BE2C (cell line): Measurements from ENCODE around the gene AGPAT3.
A peak's percentile ranks its signal among the peaks of the same experiment; 100 is the strongest.

Source experiments
- DNase-seq: peaks from one replicate; pipeline ENCODE4 v3.0.0-alpha.2; 2020
- H3K27me3 ChIP-seq: fragments of 250-450 bp; sonication (Bioruptor Pico); 2 replicates; pipeline ENCODE4 v1.5.1; 2020; ENCODE audit warnings: mild to moderate bottlenecking
- H3K36me3 ChIP-seq: fragments of 250-450 bp; sonication (Bioruptor Pico); 2 replicates; pipeline ENCODE4 v1.5.1; 2020; ENCODE audit warnings: mild to moderate bottlenecking
- H3K4me1 ChIP-seq: fragments of 250-450 bp; sonication (Bioruptor Pico); 2 replicates; pipeline ENCODE4 v1.5.1; 2020
- H3K4me3 ChIP-seq: 2 replicates; pipeline ENCODE4 v1.5.1; 2011; ENCODE audit warnings: low read depth, low read length
- H3K9me3 ChIP-seq: fragments of 250-450 bp; sonication (Bioruptor Pico); 2 replicates; pipeline ENCODE4 v1.5.1; 2020
- TF ChIP-seq, protein P1 (sequence below): IDR thresholded peaks from 2 replicates; pipeline ENCODE4 v1.5.1; 2012; ENCODE audit warnings: mild to moderate bottlenecking, low read depth, low read length

The AGPAT3 gene

DNA sequence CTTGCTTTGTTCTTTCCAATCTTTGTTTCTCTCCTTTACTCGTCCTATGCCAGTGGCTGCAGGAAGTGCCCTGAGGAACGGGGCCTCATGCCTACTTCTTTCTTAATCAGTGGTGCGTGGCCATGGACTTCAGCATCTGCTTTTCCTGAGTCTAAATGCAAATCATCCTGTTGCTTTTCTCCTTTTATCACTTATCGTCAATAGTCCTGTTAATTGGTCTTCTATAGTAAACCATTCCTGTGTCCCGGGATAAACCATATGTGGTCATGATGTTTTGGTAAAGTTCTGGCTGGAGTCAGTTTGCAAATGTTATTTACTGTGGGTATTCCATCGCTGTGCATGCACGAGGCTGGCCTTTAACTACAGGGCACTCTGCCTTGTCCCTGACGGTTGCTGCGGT is 47.5 kb downstream of the AGPAT3 start:
- H3K27me3 ChIP-seq = no peaks in the 10 kb centered on the region
- H3K9me3 ChIP-seq = no peaks in the 10 kb centered on the region
- no peaks in the 10 kb centered on the region; the same call in 1 of the 2 replicates for H3K4me1 ChIP-seq
- no peak for DNase-seq
- no peak overlapping the region for H3K4me3 ChIP-seq
- TF ChIP-seq, protein P1, sequence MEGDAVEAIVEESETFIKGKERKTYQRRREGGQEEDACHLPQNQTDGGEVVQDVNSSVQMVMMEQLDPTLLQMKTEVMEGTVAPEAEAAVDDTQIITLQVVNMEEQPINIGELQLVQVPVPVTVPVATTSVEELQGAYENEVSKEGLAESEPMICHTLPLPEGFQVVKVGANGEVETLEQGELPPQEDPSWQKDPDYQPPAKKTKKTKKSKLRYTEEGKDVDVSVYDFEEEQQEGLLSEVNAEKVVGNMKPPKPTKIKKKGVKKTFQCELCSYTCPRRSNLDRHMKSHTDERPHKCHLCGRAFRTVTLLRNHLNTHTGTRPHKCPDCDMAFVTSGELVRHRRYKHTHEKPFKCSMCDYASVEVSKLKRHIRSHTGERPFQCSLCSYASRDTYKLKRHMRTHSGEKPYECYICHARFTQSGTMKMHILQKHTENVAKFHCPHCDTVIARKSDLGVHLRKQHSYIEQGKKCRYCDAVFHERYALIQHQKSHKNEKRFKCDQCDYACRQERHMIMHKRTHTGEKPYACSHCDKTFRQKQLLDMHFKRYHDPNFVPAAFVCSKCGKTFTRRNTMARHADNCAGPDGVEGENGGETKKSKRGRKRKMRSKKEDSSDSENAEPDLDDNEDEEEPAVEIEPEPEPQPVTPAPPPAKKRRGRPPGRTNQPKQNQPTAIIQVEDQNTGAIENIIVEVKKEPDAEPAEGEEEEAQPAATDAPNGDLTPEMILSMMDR = no peak
- no peaks in the 10 kb centered on the region for H3K36me3 ChIP-seq

DNA sequence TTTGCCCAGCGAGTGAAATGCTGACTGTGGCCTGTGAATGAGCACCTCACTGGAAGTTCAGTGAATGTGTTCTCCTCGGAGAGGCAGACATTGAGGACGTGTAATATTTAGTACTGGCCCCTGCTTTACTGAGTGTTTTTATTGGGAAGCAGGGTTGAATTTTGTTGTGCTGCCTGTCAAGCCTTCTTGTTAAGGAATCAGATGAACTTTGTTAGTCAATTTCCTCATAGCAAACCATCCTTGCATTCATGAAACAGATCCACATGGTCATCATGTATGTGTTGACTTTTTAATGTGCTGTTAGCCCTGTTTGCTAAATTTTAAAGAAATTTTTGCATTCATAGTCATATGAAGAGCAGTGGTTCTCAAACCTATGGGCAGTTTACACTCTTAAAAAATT is 47.9 kb downstream of the AGPAT3 start:
- no peak for DNase-seq
- H3K27me3 ChIP-seq = no peaks in the 10 kb centered on the region
- H3K36me3 ChIP-seq = no peaks in the 10 kb centered on the region
- H3K9me3 ChIP-seq = no peaks in the 10 kb centered on the region
- no peaks in the 10 kb centered on the region; the same call in 1 of the 2 replicates for H3K4me1 ChIP-seq
- TF ChIP-seq, protein P1 = no peak
- H3K4me3 ChIP-seq = no peak overlapping the region

DNA sequence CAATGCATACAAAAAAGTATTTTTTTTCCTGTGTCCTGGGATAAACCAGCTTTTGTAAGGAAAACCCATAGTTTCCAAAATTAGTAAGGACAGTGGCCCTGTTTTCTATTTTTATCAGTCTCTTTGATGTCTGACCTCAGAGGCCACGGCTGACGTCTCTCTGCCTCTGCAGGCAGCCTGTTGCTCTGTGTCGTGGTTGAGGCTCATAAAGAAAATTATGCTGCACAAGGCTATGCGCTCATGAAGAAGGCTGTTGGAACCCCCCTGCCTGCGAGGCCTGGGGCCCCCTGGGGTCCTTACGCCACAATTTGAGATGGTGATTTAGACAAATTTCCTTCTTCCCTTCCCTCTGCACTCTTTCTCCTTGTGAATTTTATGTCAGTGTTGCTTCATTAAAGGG is 48.9 kb downstream of the AGPAT3 start:
- Histone ChIP-seq H3K27me3 (no peaks in the 10 kb centered on the region), H3K9me3 (no peaks in the 10 kb centered on the region), H3K36me3 (no peaks in the 10 kb centered on the region), H3K4me1 (no peaks in the 10 kb centered on the region; the same call in 1 of the 2 replicates), H3K4me3 (no peak overlapping the region)
- TF ChIP-seq, protein P1 = no peak
- DNase-seq = no peak

DNA sequence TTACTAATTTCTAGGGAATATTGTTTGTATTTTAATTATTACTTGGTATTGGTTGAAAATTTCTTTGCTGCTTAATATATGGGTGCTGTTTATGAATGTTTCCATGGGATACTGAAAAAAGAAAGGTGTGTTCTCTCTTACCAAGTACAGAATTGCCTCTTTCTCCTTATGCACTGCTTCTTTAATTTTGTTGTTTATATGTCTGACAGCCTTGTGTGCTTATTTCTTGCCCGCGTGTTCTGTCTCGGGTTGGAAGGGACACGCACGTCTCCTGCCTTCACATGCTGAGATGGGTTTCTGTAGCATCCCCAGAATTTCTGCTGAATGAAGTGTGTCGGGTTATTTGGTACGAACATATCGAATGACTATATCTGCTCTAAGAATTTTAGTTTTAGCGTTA is 51.1 kb downstream of the AGPAT3 start:
- Histone ChIP-seq H3K27me3 (no peaks in the 10 kb centered on the region), H3K36me3 (no peaks in the 10 kb centered on the region; the same call in 1 of the 2 replicates), H3K9me3 (no peaks in the 10 kb centered on the region), H3K4me1 (no peaks in the 10 kb centered on the region; the same call in 1 of the 2 replicates), H3K4me3 (peak overlapping the region; percentile 77)
- DNase-seq = no peak
- TF ChIP-seq, protein P1 = no peak

DNA sequence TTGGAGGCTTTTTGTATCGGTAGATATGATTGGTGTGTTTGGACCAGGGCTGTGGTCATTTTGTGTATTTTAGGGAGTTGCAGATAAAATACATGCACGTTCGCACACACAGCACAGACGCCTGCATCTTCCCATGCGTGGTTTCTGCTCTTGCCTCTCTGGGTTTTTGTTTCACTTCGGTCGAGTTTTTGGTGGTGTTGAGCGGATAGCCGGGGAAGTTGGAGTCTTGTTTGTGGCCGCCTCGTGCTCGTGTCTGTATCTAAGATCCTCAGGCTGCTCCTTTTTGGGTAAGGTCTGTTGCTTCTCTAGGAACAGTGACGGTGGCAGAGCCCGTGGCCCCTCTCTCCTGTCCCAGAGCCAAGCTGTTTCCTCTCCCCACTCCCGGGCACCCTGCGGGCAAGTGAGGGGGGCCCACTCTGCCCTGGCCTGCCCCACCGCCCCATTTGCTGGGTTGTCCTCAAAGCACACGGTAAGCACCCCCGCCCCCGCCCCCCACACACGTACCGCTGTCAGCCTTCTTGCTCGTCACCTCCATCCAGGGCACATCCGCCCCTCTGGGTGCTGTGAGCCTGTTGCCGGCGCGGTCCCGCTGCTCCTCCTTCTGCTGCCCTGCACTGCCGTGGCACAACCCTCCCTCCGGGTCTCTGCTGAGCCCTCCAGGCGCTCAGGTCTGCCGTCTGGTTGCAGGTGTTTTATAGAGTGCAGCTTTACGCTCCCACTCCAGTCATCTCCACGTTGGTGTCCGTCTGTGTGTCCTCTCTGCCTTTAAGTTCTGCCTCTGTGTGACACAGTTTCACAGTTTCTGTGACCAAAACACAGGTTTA is 51.9 kb downstream of the AGPAT3 start:
- H3K4me1 ChIP-seq = peaks cover 2% of the 10 kb centered on the region; the same call in 1 of the 2 replicates

More for the DNA sequence above, 51.9 kb downstream of the AGPAT3 start:
- Histone ChIP-seq H3K36me3 (no peaks in the 10 kb centered on the region; the same call in 1 of the 2 replicates), H3K9me3 (no peaks in the 10 kb centered on the region), H3K27me3 (no peaks in the 10 kb centered on the region), H3K4me3 (peak overlapping the region; percentile 77)
- DNase-seq = peak; percentile 49
- TF ChIP-seq, protein P1 = no peak
